Psoas muscle (tissue), 8 donors: Measurements from ENCODE around the gene HIPK4. TPM values are rescaled to one million over a fixed set of nuclear protein-coding genes. Genes with fewer than 3 reads are reported as not detected.

ENCODE experiments used
- ATAC-seq, 4 donors: fragments of 200-7000 bp; cut with Tn5 transposase; one replicate each; pipeline ENCODE4 v1.9.1; 2020; ENCODE audit warnings: moderate library complexity in 3 of 4, mild to moderate bottlenecking in 2 of 4
- DNase-seq, 2 donors: peaks; one replicate each; pipeline ENCODE4 v3.0.0-alpha.2; 2020
- H3K27ac ChIP-seq: fragments of 200-600 bp; one replicate; pipeline ENCODE4 v1.8.0; 2022
- H3K27me3 ChIP-seq, 3 donors: fragments of 200-600 bp in 1 of 3; one replicate each; pipeline versions ENCODE4 v1.6.1 to v1.8.0; 2013 to 2022; ENCODE audit warnings: low read length in 2 of 3, mild to moderate bottlenecking in 2 of 3, moderate library complexity in 1 of 3; ENCODE audit not compliant: insufficient read depth in 3 of 3
- H3K36me3 ChIP-seq, 2 donors: fragments of 200-600 bp in 1 of 2; one replicate each; pipeline versions ENCODE4 v1.6.1 to v1.8.0; 2013 to 2022; ENCODE audit warnings: low read depth in 1 of 2, mild to moderate bottlenecking in 1 of 2, moderate library complexity in 1 of 2; ENCODE audit not compliant: insufficient read depth in 1 of 2
- H3K4me1 ChIP-seq: fragments of 200-600 bp; one replicate; pipeline ENCODE4 v1.8.0; 2022
- H3K4me3 ChIP-seq: fragments of 200-600 bp; one replicate; pipeline ENCODE4 v1.8.0; 2022; ENCODE audit warnings: mild to moderate bottlenecking
- H3K9me3 ChIP-seq: fragments of 200-600 bp; one replicate; pipeline ENCODE4 v1.8.0; 2022
- WGBS, 3 donors: extraction: QIAGEN DNeasy Blood & Tissue Kit; methylation state at CpG; one replicate each; pipeline versions ENCODE4 v1.1.6 to v1.1.7; 2013; 5-methylcytosine and 5-hydroxymethylcytosine counted together
- intact Hi-C, 2 donors: fragments of 100-400 bp; cut with DNase I; formaldehyde crosslinking; loops; one replicate each; pipeline versions ENCODE4 v1.11.0 to v1.14.2; 2022
- polyA plus RNA-seq, 3 donors: library from polyadenylated mRNA; stranded (reverse); fragments of 200-250 nt; gene quantifications; one replicate each; pipeline ENCODE4 v1.2.3, GENCODE V29; 2013
- total RNA-seq, 4 donors: library from RNA; stranded (reverse); fragmentation: NEBNext Ultra II Directional in 2 of 4; extraction: Animal tissue kit (Norgen Biotek cat#: 25700) in 2 of 4; gene quantifications; one replicate each; pipeline versions ENCODE4 v1.2.1 to v1.2.4, GENCODE V29; 2021 to 2023
- TF ChIP-seq, protein P1 (sequence below): fragments of 200-600 bp; IDR thresholded peaks from one replicate; pipeline ENCODE4 v1.8.0; 2022; ENCODE audit warnings: antibody characterized with exemption
- donor health status: healthy with polysubstance abuse.
- donor health status: DM: no; HTN: no; CAD: no; lungs with moderate emphysema.
- donor health status: Bipolar disorder and iron deficiency.
- donor health status: healthy.
- donor health status: DM: yes; HTN: yes; CAD: no.
- donor health status: DM: no; HTN: no; CAD: no.
- donor health status: DM: no; HTN: no; CAD: no.
- donor health status: DM: yes; HTN: yes; CAD: no.

Gene HIPK4
- total and polyA plus RNA-seq, 7 donors = 0.03 to 0.11 (median 0.08) TPM; not detected in 4

GRCh38 chr19:40396886-40397567 is 7.0 kb upstream of the HIPK4 start:
- no peak for ATAC-seq
- H3K9me3 ChIP-seq = no peaks in the 10 kb centered on the region
- H3K27me3 ChIP-seq = no peaks in the 10 kb centered on the region
- H3K36me3 ChIP-seq = no peaks in the 10 kb centered on the region
- no peak for DNase-seq
- H3K4me1 ChIP-seq = no peaks in the 10 kb centered on the region
- intact Hi-C loops = loop anchor here (5.0 kb wide), 1 partner anchor 40 kb away; no protein-coding TSS in a partner anchor
- H3K4me3 ChIP-seq = no peak overlapping the region
- H3K27ac ChIP-seq = no peak overlapping the region
- WGBS, 3 donors = 86 to 92% (median 91%) methylated on average over 17 to 20 of the region's 20 CpGs
- TF ChIP-seq, protein P1, sequence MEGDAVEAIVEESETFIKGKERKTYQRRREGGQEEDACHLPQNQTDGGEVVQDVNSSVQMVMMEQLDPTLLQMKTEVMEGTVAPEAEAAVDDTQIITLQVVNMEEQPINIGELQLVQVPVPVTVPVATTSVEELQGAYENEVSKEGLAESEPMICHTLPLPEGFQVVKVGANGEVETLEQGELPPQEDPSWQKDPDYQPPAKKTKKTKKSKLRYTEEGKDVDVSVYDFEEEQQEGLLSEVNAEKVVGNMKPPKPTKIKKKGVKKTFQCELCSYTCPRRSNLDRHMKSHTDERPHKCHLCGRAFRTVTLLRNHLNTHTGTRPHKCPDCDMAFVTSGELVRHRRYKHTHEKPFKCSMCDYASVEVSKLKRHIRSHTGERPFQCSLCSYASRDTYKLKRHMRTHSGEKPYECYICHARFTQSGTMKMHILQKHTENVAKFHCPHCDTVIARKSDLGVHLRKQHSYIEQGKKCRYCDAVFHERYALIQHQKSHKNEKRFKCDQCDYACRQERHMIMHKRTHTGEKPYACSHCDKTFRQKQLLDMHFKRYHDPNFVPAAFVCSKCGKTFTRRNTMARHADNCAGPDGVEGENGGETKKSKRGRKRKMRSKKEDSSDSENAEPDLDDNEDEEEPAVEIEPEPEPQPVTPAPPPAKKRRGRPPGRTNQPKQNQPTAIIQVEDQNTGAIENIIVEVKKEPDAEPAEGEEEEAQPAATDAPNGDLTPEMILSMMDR = no peak

GRCh38 chr19:40395956-40396355 is 6.0 kb upstream of the HIPK4 start:
- Histone ChIP-seq H3K4me1 (no peaks in the 10 kb centered on the region), H3K27me3 (no peaks in the 10 kb centered on the region), H3K27ac (no peak overlapping the region), H3K36me3 (no peaks in the 10 kb centered on the region), H3K4me3 (no peak overlapping the region), H3K9me3 (no peaks in the 10 kb centered on the region)
- DNase-seq (no peak), ATAC-seq (no peak)
- intact Hi-C loops = loop anchor here (5.0 kb wide), 1 partner anchor 39 kb away; no protein-coding TSS in a partner anchor
- TF ChIP-seq, protein P1 = no peak
- 83 to 86% (median 84%) methylated on average over 14 of the region's 14 CpGs for WGBS, 3 donors

GRCh38 chr19:40394816-40395210 is 4.8 kb upstream of the HIPK4 start:
- ATAC-seq = no peak
- TF ChIP-seq, protein P1 = no peak
- no peaks in the 10 kb centered on the region for H3K4me1 ChIP-seq
- H3K27me3 ChIP-seq = no peaks in the 10 kb centered on the region
- no peak overlapping the region for H3K4me3 ChIP-seq
- H3K36me3 ChIP-seq = no peaks in the 10 kb centered on the region
- intact Hi-C loops = loop anchor here (5.0 kb wide), 1 partner anchor 38 kb away; no protein-coding TSS in a partner anchor
- H3K9me3 ChIP-seq = no peaks in the 10 kb centered on the region
- no peak for DNase-seq
- WGBS, 3 donors = 67 to 73% (median 72%) methylated on average over 13 of the region's 13 CpGs
- no peak overlapping the region for H3K27ac ChIP-seq

GRCh38 chr19:40393894-40394815 is 4.2 kb upstream of the HIPK4 start:
- Histone ChIP-seq H3K27ac (no peak overlapping the region), H3K4me3 (no peak overlapping the region), H3K27me3 (no peaks in the 10 kb centered on the region), H3K36me3 (no peaks in the 10 kb centered on the region), H3K9me3 (no peaks in the 10 kb centered on the region), H3K4me1 (no peaks in the 10 kb centered on the region)
- TF ChIP-seq, protein P1 = no peak
- ATAC-seq (no peak), DNase-seq (no peak)
- WGBS, 3 donors = 83 to 89% (median 86%) methylated on average over 40 to 41 of the region's 41 CpGs
- intact Hi-C loops = no loop called here
